Hepatocyte (in vitro differentiated cells): ENCODE results near the gene FOXRED2. TPM values are rescaled to one million over a fixed set of nuclear protein-coding genes. Genes with fewer than 3 reads are reported as not detected.
A peak's percentile ranks its signal among the peaks of the same experiment; 100 is the strongest.

Experiments used
- DNase-seq: peaks from one replicate; pipeline ENCODE4 v3.0.0-alpha.2; 2016; ENCODE audit warnings: low spot score
- H2AFZ ChIP-seq: fragments of 200-600 bp; sonication (generic); 2 replicates; pipeline ENCODE4 v1.6.0; 2016; ENCODE audit warnings: antibody characterized with exemption, mild to moderate bottlenecking
- H3K27ac ChIP-seq: fragments of 200-600 bp; sonication (generic); 2 replicates; pipeline ENCODE4 v1.5.1; 2016; ENCODE audit warnings: mild to moderate bottlenecking
- H3K27me3 ChIP-seq: fragments of 200-600 bp; sonication (generic); 2 replicates; pipeline ENCODE4 v1.6.1; 2016
- H3K36me3 ChIP-seq: fragments of 200-600 bp; sonication (generic); replicated peaks from 2 replicates; pipeline ENCODE4 v1.5.1; 2016; ENCODE audit warnings: low read depth; ENCODE audit not compliant: insufficient read depth
- H3K4me1 ChIP-seq: fragments of 200-600 bp; sonication (generic); 2 replicates; pipeline ENCODE4 v1.5.1; 2016; ENCODE audit warnings: mild to moderate bottlenecking, moderate library complexity; ENCODE audit not compliant: insufficient read depth
- H3K4me2 ChIP-seq: fragments of 200-600 bp; sonication (generic); 2 replicates; pipeline ENCODE4 v1.6.0; 2016
- H3K4me3 ChIP-seq: fragments of 200-600 bp; sonication (generic); 2 replicates; pipeline ENCODE4 v1.5.1; 2016; ENCODE audit warnings: mild to moderate bottlenecking
- H3K79me2 ChIP-seq: fragments of 200-600 bp; sonication (generic); 2 replicates; pipeline ENCODE4 v1.6.0; 2017; ENCODE audit warnings: mild to moderate bottlenecking
- H3K9me2 ChIP-seq: fragments of 200-600 bp; sonication (generic); replicated peaks from 2 replicates; pipeline ENCODE4 v1.6.0; 2017; ENCODE audit warnings: mild to moderate bottlenecking; ENCODE audit not compliant: insufficient read depth
- H3K9me3 ChIP-seq: fragments of 200-600 bp; sonication (generic); 2 replicates; pipeline ENCODE4 v1.5.1; 2016; ENCODE audit warnings: low read depth, mild to moderate bottlenecking
- H4K20me1 ChIP-seq: fragments of 200-600 bp; sonication (generic); 2 replicates; pipeline ENCODE4 v1.6.0; 2016; ENCODE audit warnings: mild to moderate bottlenecking; ENCODE audit not compliant: insufficient read depth, poor library complexity, severe bottlenecking
- EZH2 ChIP-seq: fragments of 200-600 bp; sonication (generic); IDR thresholded peaks from 2 replicates; pipeline ENCODE4 v1.6.1; 2016; ENCODE audit warnings: antibody characterized with exemption, mild to moderate bottlenecking, borderline replicate concordance
- EZH2phosphoT487 ChIP-seq: fragments of 200-600 bp; sonication (generic); IDR thresholded peaks from one replicate; pipeline ENCODE4 v1.6.1; 2018; ENCODE audit warnings: antibody characterized with exemption, mild to moderate bottlenecking, low read depth, moderate library complexity; ENCODE audit not compliant: unreplicated experiment, severe bottlenecking
- WGBS: methylation state at CpG from one replicate; pipeline ENCODE4 v1.1.6; 2016; ENCODE audit warnings: low lambda C conversion rate; ENCODE audit errors: missing lambda C conversion rate; 5-methylcytosine and 5-hydroxymethylcytosine counted together
- polyA plus RNA-seq: library from polyadenylated mRNA; unstranded; fragments of >200 nt; fragmentation: Nextera tagmentation; extraction: Ambion mirVana; gene quantifications from 2 replicates; pipeline ENCODE4 v1.2.1, GENCODE V29; 2016
- total RNA-seq: library from RNA; depleted of rRNA; stranded (reverse); fragments of >200 nt; gene quantifications from 2 replicates; pipeline ENCODE4 v1.2.3, GENCODE V29; 2014
- TF ChIP-seq, protein P1 (sequence below): fragments of 200-600 bp; sonication (generic); IDR thresholded peaks from 2 replicates; pipeline ENCODE4 v1.5.1; 2016; ENCODE audit warnings: antibody characterized with exemption, mild to moderate bottlenecking; ENCODE audit not compliant: poor library complexity

The FOXRED2 gene
- total and polyA plus RNA-seq, 2 experiments from 2014 or later = 7.7 to 8.5 TPM

DNA sequence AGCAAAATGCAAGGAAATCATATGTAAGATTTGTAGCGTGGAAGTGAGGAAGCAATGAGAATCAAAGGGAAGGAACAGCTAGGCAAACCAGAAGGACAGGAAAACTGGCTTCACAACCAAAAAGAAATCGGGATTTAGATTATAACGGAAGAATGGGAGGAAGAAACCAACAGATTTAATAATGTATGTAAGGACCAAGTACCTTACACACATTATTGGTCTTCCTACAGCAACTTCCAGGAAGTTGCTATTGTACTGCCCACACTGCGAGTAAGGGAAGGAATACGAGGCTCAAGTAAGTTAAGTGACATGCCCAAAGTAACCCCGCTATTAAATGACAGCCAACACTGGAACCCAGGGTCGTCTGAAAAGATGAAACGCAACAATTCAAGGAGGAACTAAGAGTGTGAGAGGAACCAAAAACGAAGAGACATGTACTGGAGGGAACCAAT is 25.9 kb downstream of the FOXRED2 start:
- H3K4me2 ChIP-seq = peak overlapping the region; percentile 83
- H3K27me3 ChIP-seq = no peaks in the 10 kb centered on the region
- no peak for DNase-seq
- no peaks in the 10 kb centered on the region for H3K9me2 ChIP-seq
- peak overlapping the region; percentile 84 for H2AFZ ChIP-seq
- peaks cover 20% of the 10 kb centered on the region for H3K79me2 ChIP-seq
- H3K9me3 ChIP-seq = no peaks in the 10 kb centered on the region
- WGBS = 27% methylated on average over 9 of the region's 9 CpGs
- peaks cover 6% of the 10 kb centered on the region for H3K4me1 ChIP-seq
- peak overlapping the region; percentile 83 for H3K4me3 ChIP-seq
- no peaks in the 10 kb centered on the region for H4K20me1 ChIP-seq
- no peaks in the 10 kb centered on the region for H3K36me3 ChIP-seq
- no peak for TF ChIP-seq EZH2
- TF ChIP-seq, protein P1, sequence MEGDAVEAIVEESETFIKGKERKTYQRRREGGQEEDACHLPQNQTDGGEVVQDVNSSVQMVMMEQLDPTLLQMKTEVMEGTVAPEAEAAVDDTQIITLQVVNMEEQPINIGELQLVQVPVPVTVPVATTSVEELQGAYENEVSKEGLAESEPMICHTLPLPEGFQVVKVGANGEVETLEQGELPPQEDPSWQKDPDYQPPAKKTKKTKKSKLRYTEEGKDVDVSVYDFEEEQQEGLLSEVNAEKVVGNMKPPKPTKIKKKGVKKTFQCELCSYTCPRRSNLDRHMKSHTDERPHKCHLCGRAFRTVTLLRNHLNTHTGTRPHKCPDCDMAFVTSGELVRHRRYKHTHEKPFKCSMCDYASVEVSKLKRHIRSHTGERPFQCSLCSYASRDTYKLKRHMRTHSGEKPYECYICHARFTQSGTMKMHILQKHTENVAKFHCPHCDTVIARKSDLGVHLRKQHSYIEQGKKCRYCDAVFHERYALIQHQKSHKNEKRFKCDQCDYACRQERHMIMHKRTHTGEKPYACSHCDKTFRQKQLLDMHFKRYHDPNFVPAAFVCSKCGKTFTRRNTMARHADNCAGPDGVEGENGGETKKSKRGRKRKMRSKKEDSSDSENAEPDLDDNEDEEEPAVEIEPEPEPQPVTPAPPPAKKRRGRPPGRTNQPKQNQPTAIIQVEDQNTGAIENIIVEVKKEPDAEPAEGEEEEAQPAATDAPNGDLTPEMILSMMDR = no peak
- TF ChIP-seq EZH2phosphoT487 = no peak
- peak overlapping the region; percentile 99 for H3K27ac ChIP-seq

DNA sequence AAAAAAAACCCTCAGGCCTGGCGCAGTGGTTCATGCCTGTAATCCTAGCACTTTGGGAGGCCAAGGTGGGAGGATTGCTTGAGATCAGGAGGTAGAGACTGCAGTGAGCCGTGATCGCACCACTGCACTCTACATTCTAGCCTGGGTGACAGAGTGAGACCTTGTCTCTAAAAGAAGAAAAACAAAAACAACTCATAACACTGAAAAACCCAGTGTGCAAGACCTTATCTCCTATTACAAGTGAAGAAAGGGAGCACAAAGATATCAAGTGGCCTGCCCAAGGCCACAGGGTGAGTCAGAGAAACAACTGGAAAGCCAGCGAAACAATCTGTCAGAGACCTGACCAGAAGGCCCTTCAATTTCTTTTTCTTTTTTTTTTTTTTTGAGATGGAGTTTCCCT is 27.9 kb downstream of the FOXRED2 start:
- Histone ChIP-seq H3K27ac (no peak overlapping the region), H3K79me2 (peaks cover 20% of the 10 kb centered on the region), H3K9me3 (no peaks in the 10 kb centered on the region), H2AFZ (no peak overlapping the region), H3K4me2 (no peak overlapping the region), H3K9me2 (no peaks in the 10 kb centered on the region), H3K4me3 (no peak overlapping the region), H3K36me3 (no peaks in the 10 kb centered on the region), H3K27me3 (no peaks in the 10 kb centered on the region), H3K4me1 (peaks cover 6% of the 10 kb centered on the region), H4K20me1 (no peaks in the 10 kb centered on the region)
- no peak for DNase-seq
- TF ChIP-seq, protein P1 = no peak
- TF ChIP-seq EZH2 (no peak), EZH2phosphoT487 (no peak)
- 93% methylated on average over 4 of the region's 4 CpGs for WGBS

DNA sequence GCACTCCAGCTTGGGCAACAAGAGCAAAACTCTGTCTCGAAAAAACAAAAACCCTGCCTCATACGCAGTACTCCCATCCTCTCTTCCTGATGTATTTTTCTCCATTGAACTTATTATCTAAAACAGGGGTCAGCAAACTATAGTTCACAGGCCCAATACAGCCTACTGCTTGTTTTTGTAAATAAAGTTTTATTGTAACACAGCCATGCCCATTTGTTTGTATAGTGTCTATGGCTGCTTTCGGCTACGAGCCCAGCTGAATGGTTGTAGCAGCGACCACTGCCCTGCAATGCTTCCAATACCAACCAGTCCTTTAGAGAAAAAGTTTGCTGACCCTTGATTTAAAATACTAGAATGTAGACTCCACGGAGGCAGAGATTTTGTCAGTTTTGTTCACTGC is 31.5 kb downstream of the FOXRED2 start:
- 94% methylated on average over 6 of the region's 6 CpGs for WGBS
- H3K27me3 ChIP-seq = no peaks in the 10 kb centered on the region
- no peaks in the 10 kb centered on the region for H3K36me3 ChIP-seq
- H3K4me3 ChIP-seq = no peak overlapping the region
- peaks cover 12% of the 10 kb centered on the region for H3K79me2 ChIP-seq
- no peak for DNase-seq
- H3K4me2 ChIP-seq = no peak overlapping the region
- no peak for TF ChIP-seq EZH2phosphoT487
- TF ChIP-seq, protein P1 = no peak
- TF ChIP-seq EZH2 = no peak
- no peaks in the 10 kb centered on the region for H3K9me2 ChIP-seq
- H4K20me1 ChIP-seq = no peaks in the 10 kb centered on the region
- H2AFZ ChIP-seq = no peak overlapping the region
- peaks cover under 1% of the 10 kb centered on the region for H3K4me1 ChIP-seq
- no peaks in the 10 kb centered on the region for H3K9me3 ChIP-seq
- H3K27ac ChIP-seq = no peak overlapping the region

DNA sequence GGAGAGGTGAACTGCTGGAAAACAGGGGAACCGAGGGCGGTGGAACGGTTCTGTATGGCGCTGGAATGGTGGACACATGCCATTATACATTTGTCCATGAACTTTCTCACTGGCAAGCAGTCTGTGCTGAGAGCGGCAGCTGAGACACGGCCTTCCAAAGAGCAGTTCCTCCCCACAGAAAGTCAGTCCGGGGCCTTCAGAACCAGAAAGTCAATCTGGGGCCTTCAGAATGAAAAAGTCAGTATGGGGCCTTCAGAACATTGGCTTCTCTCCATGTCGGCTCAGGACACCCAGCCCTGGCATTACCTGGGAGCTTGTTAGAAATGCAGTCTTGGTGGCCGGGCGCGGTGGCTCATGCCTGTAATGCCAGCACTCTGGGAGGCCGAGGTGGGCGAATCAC is 34.2 kb downstream of the FOXRED2 start:
- Histone ChIP-seq H3K4me3 (no peak overlapping the region), H3K9me2 (no peaks in the 10 kb centered on the region), H3K4me1 (peaks cover 4% of the 10 kb centered on the region), H3K27ac (no peak overlapping the region), H3K9me3 (no peaks in the 10 kb centered on the region), H3K4me2 (no peak overlapping the region), H3K79me2 (no peaks in the 10 kb centered on the region), H2AFZ (no peak overlapping the region), H4K20me1 (no peaks in the 10 kb centered on the region), H3K27me3 (no peaks in the 10 kb centered on the region), H3K36me3 (no peaks in the 10 kb centered on the region)
- no peak for TF ChIP-seq EZH2phosphoT487
- TF ChIP-seq EZH2 = no peak
- TF ChIP-seq, protein P1 = no peak
- DNase-seq = no peak
- 88% methylated on average over 13 of the region's 13 CpGs for WGBS
